Measurements from ENCODE around the gene BACH2.

BACH2 gene

GRCh38 chr6:90271831-90272230 lies 24.8 kb downstream of the BACH2 start:
- no peak overlapping the region for H3K9ac ChIP-seq
- H2AFZ ChIP-seq = no peak overlapping the region
- H3K4me3 ChIP-seq (ENCODE audit: low read depth, low read length) = no peak overlapping the region
- no peak overlapping the region for H3K27ac ChIP-seq
- H3K79me2 ChIP-seq = peaks cover 2% of the 10 kb centered on the region
- peaks cover 12% of the 10 kb centered on the region for H3K4me1 ChIP-seq
- H3K4me2 ChIP-seq (ENCODE audit: low read length) = no peak overlapping the region
- H3K27me3 ChIP-seq (ENCODE audit: control insufficient read depth, insufficient read depth, low read length) = no peaks in the 10 kb centered on the region
- TF ChIP-seq CTCF (IDR thresholded peaks at IDR 0.05) = no peak
- no peaks in the 10 kb centered on the region for H3K36me3 ChIP-seq (ENCODE audit: control insufficient read depth, insufficient read depth, low read length)
- H3K9me3 ChIP-seq (ENCODE audit: control insufficient read depth, low read length) = no peaks in the 10 kb centered on the region

- Histone ChIP-seq H3K4me2 (ENCODE audit: low read length) (no peak overlapping the region), H3K9ac (no peak overlapping the region), H3K4me1 (peaks cover 5% of the 10 kb centered on the region), H3K36me3 (ENCODE audit: control insufficient read depth, insufficient read depth, low read length) (no peaks in the 10 kb centered on the region), H3K79me2 (peaks cover 2% of the 10 kb centered on the region), H2AFZ (no peak overlapping the region), H3K9me3 (ENCODE audit: control insufficient read depth, low read length) (no peaks in the 10 kb centered on the region), H3K27me3 (ENCODE audit: control insufficient read depth, insufficient read depth, low read length) (no peaks in the 10 kb centered on the region), H3K27ac (no peak overlapping the region), H3K4me3 (ENCODE audit: low read depth, low read length) (no peak overlapping the region)
- TF ChIP-seq CTCF (IDR thresholded peaks at IDR 0.05) = no peak
Observed at GRCh38 chr6:90269334-90269733, 27.3 kb downstream of the BACH2 start.

GRCh38 chr6:90268178-90268577 lies 28.5 kb downstream of the BACH2 start:
- H3K4me2 ChIP-seq (ENCODE audit: low read length) = no peak overlapping the region
- no peak overlapping the region for H3K4me3 ChIP-seq (ENCODE audit: low read depth, low read length)
- no peak overlapping the region for H2AFZ ChIP-seq
- no peak overlapping the region for H3K9ac ChIP-seq
- no peaks in the 10 kb centered on the region for H3K27me3 ChIP-seq (ENCODE audit: control insufficient read depth, insufficient read depth, low read length)
- no peaks in the 10 kb centered on the region for H3K4me1 ChIP-seq
- no peak overlapping the region for H3K27ac ChIP-seq
- no peak for TF ChIP-seq CTCF (IDR thresholded peaks at IDR 0.05)
- H3K36me3 ChIP-seq (ENCODE audit: control insufficient read depth, insufficient read depth, low read length) = no peaks in the 10 kb centered on the region
- no peaks in the 10 kb centered on the region for H3K9me3 ChIP-seq (ENCODE audit: control insufficient read depth, low read length)
- no peaks in the 10 kb centered on the region for H3K79me2 ChIP-seq

- Histone ChIP-seq H3K9ac (no peak overlapping the region), H3K79me2 (no peaks in the 10 kb centered on the region), H3K4me2 (ENCODE audit: low read length) (no peak overlapping the region), H3K4me1 (no peaks in the 10 kb centered on the region), H3K27me3 (ENCODE audit: control insufficient read depth, insufficient read depth, low read length) (no peaks in the 10 kb centered on the region), H3K36me3 (ENCODE audit: control insufficient read depth, insufficient read depth, low read length) (no peaks in the 10 kb centered on the region), H3K4me3 (ENCODE audit: low read depth, low read length) (no peak overlapping the region), H2AFZ (no peak overlapping the region), H3K9me3 (ENCODE audit: control insufficient read depth, low read length) (no peaks in the 10 kb centered on the region), H3K27ac (no peak overlapping the region)
- no peak for TF ChIP-seq CTCF (IDR thresholded peaks at IDR 0.05)
Observed at GRCh38 chr6:90266905-90267621, 29.6 kb downstream of the BACH2 start.

- no peak for TF ChIP-seq CTCF (IDR thresholded peaks at IDR 0.05)
- no peak overlapping the region for H3K27ac ChIP-seq
- H3K36me3 ChIP-seq (ENCODE audit: control insufficient read depth, insufficient read depth, low read length) = no peaks in the 10 kb centered on the region
- H3K4me1 ChIP-seq = no peaks in the 10 kb centered on the region
- H3K4me2 ChIP-seq (ENCODE audit: low read length) = no peak overlapping the region
- no peaks in the 10 kb centered on the region for H3K27me3 ChIP-seq (ENCODE audit: control insufficient read depth, insufficient read depth, low read length)
- H3K9ac ChIP-seq = no peak overlapping the region
- H2AFZ ChIP-seq = no peak overlapping the region
- H3K9me3 ChIP-seq (ENCODE audit: control insufficient read depth, low read length) = no peaks in the 10 kb centered on the region
- H3K4me3 ChIP-seq (ENCODE audit: low read depth, low read length) = no peak overlapping the region
- H3K79me2 ChIP-seq = peaks cover 2% of the 10 kb centered on the region
Observed at GRCh38 chr6:90264561-90264960, 32.1 kb downstream of the BACH2 start.

Data from parathyroid adenoma (tissue), 2 donors.